NCI-H146 treated with DMSO at 0.1 percent for 48 hours (cell line): ENCODE results near the gene EPB41L3.
"Not testable (repeated sequence)": the region's sequence is repeated elsewhere in the genome, so short reads cannot be mapped to it uniquely, and the experiment has no call there.

Experiments used
- DNase-seq: peaks from one replicate; lab custom pipeline; 2025; ENCODE audit not compliant: unreplicated experiment; lab: John Stamatoyannopoulos, UW

Gene EPB41L3

GRCh38 chr18:5532066-5532465 is 11.7 kb downstream of the EPB41L3 start:
- DNase-seq = no peak

GRCh38 chr18:5530629-5531178 is 13.1 kb downstream of the EPB41L3 start:
- no peak for DNase-seq

- no peak for DNase-seq
Measured at GRCh38 chr18:5529471-5529870, 14.3 kb downstream of the EPB41L3 start.

- no peak for DNase-seq
Measured at GRCh38 chr18:5527603-5528002, 16.2 kb downstream of the EPB41L3 start.

- DNase-seq = no peak
Measured at GRCh38 chr18:5524660-5525059, 19.1 kb downstream of the EPB41L3 start.

- DNase-seq = no peak
Measured at GRCh38 chr18:5521000-5521399, 22.8 kb downstream of the EPB41L3 start.

- DNase-seq = no peak
Measured at GRCh38 chr18:5520464-5520863, 23.3 kb downstream of the EPB41L3 start.

GRCh38 chr18:5519448-5520298 is 24.1 kb downstream of the EPB41L3 start:
- no peak for DNase-seq

- DNase-seq = no peak
Measured at GRCh38 chr18:5518899-5519371, 24.9 kb downstream of the EPB41L3 start.

GRCh38 chr18:5518179-5518770 is 25.5 kb downstream of the EPB41L3 start:
- DNase-seq = no peak

- DNase-seq = no peak
Measured at GRCh38 chr18:5516841-5517240, 27.0 kb downstream of the EPB41L3 start.

GRCh38 chr18:5515011-5515784 is 28.6 kb downstream of the EPB41L3 start:
- DNase-seq = no peak

GRCh38 chr18:5513947-5514346 is 29.9 kb downstream of the EPB41L3 start:
- DNase-seq = no peak

- DNase-seq = no peak
Measured at GRCh38 chr18:5512176-5512575, 31.6 kb downstream of the EPB41L3 start.

GRCh38 chr18:5511541-5511940 is 32.3 kb downstream of the EPB41L3 start:
- not testable (repeated sequence) for DNase-seq

GRCh38 chr18:5510135-5510846 is 33.5 kb downstream of the EPB41L3 start:
- no peak for DNase-seq

- no peak for DNase-seq
Measured at GRCh38 chr18:5508821-5509220, 35.0 kb downstream of the EPB41L3 start.

- DNase-seq = no peak
Measured at GRCh38 chr18:5507756-5508155, 36.0 kb downstream of the EPB41L3 start.

- DNase-seq = no peak
Measured at GRCh38 chr18:5506174-5506573, 37.6 kb downstream of the EPB41L3 start.

- DNase-seq = no peak
Measured at GRCh38 chr18:5503740-5504139, 40.1 kb downstream of the EPB41L3 start.
